Vagina (tissue), 2 donors: ENCODE results near the gene NCOA5.

Experiments
- POLR2A ChIP-seq, 2 donors: fragments of 450-650 bp; IDR thresholded peaks; one replicate each; pipeline ENCODE4 v1.6.1; 2017; ENCODE audit warnings: antibody characterized with exemption in 2 of 2, mild to moderate bottlenecking in 2 of 2, moderate library complexity in 2 of 2
- TF ChIP-seq, protein P1 (sequence below), 3 experiments: fragments of 450-650 bp in 2 of 3; fragments of 200-600 bp in 1 of 3; sonication (generic) in 1 of 3; IDR thresholded peaks; one replicate each; pipeline ENCODE4 v1.5.1; 2017 to 2019; ENCODE audit warnings: antibody characterized with exemption in 3 of 3, mild to moderate bottlenecking in 2 of 3, moderate library complexity in 2 of 3

DNA sequence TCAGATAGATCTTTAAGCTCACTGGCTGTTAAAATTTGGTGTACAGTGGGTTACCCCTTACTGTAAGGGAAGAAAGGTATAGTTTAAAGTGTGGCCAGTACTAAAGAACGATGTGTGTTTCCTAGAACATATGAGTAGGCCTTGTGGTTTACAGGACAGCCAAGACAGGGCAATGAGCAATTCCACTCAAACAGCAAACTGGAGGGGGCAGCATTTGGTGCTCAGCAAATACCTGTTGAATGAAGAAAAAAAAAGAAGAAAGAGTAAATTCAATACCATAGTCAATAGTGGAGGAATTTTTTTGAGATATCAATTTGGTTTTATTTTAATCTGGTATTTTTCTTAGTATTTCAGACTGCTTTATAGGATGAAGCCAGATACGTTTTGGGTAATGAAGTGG is 3.8 kb upstream of the NCOA5 start:
- TF ChIP-seq, protein P1, sequence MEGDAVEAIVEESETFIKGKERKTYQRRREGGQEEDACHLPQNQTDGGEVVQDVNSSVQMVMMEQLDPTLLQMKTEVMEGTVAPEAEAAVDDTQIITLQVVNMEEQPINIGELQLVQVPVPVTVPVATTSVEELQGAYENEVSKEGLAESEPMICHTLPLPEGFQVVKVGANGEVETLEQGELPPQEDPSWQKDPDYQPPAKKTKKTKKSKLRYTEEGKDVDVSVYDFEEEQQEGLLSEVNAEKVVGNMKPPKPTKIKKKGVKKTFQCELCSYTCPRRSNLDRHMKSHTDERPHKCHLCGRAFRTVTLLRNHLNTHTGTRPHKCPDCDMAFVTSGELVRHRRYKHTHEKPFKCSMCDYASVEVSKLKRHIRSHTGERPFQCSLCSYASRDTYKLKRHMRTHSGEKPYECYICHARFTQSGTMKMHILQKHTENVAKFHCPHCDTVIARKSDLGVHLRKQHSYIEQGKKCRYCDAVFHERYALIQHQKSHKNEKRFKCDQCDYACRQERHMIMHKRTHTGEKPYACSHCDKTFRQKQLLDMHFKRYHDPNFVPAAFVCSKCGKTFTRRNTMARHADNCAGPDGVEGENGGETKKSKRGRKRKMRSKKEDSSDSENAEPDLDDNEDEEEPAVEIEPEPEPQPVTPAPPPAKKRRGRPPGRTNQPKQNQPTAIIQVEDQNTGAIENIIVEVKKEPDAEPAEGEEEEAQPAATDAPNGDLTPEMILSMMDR (IDR thresholded peaks at IDR 0.05) = no peak
- no peak for TF ChIP-seq POLR2A (IDR thresholded peaks at IDR 0.05)
